MG63 (cell line): Measurements from ENCODE around the gene NME9. TPM values are rescaled to one million over a fixed set of nuclear protein-coding genes. Genes with fewer than 3 reads are reported as not detected.

ENCODE experiments used
- DNase-seq: peaks from one replicate; pipeline ENCODE4 v3.0.0-alpha.2; 2020
- H3K27me3 ChIP-seq: fragments of 250-450 bp; sonication (Bioruptor Pico); 2 replicates; pipeline ENCODE4 v1.5.1; 2020; ENCODE audit warnings: mild to moderate bottlenecking, moderate library complexity
- H3K36me3 ChIP-seq: fragments of 250-450 bp; sonication (Bioruptor Pico); 2 replicates; pipeline ENCODE4 v1.5.1; 2020; ENCODE audit warnings: mild to moderate bottlenecking, moderate library complexity
- H3K4me3 ChIP-seq: fragments of 250-450 bp; sonication (Bioruptor Pico); 2 replicates; pipeline ENCODE4 v1.5.1; 2020; ENCODE audit warnings: mild to moderate bottlenecking, moderate library complexity
- H3K9me3 ChIP-seq: fragments of 250-450 bp; sonication (Bioruptor Pico); 2 replicates; pipeline ENCODE4 v1.5.1; 2020; ENCODE audit warnings: mild to moderate bottlenecking, moderate library complexity
- total RNA-seq: library from RNA; depleted of rRNA; stranded (reverse); fragments of >200 nt; shearing (Covaris generic); gene quantifications from 2 replicates; pipeline ENCODE4 v1.2.3, GENCODE V29; 2014; ENCODE audit warnings: low replicate concordance

Gene NME9
- total RNA-seq, 1 experiment from 2014 or later: 3.1 TPM

- DNase-seq: no peak
- Histone ChIP-seq H3K27me3 (peaks cover 13% of the 10 kb centered on the region), H3K36me3 (no peaks in the 10 kb centered on the region), H3K4me3 (no peak overlapping the region), H3K9me3 (no peaks in the 10 kb centered on the region)
These were observed 3.7 kb downstream of the NME9 start for GRCh38 chr3:138325990-138326389.

GRCh38 chr3:138323971-138324370 is 5.7 kb downstream of the NME9 start:
- Histone ChIP-seq H3K27me3 (no peaks in the 10 kb centered on the region; the same call in 1 of the 2 replicates), H3K36me3 (no peaks in the 10 kb centered on the region), H3K4me3 (no peak overlapping the region), H3K9me3 (no peaks in the 10 kb centered on the region)
- peak; percentile 71 for DNase-seq

- no peak for DNase-seq
- no peaks in the 10 kb centered on the region for H3K27me3 ChIP-seq
These were observed 12.0 kb downstream of the NME9 start for GRCh38 chr3:138317687-138318086.

DNA sequence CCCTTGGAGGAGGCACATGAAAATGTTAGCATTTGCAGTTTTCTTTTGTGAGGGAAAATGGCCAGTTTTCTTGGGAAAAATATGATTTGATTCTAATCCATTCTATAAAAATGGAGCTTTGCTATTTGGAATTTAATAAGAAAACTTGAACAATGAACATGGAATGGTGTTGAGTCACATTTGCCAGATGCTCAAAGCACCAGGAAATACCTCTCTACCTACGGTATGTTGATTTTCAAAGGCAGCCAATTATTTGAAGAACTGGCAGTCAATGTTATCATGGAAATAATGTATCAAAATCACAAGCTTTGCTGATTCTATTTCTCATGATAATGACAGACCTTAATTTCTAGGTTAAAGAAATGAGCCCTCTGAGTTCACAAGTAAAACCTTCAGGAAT is 14.9 kb downstream of the NME9 start:
- H3K9me3 ChIP-seq: peaks cover 23% of the 10 kb centered on the region
- DNase-seq: no peak
- H3K4me3 ChIP-seq: no peak overlapping the region
- H3K27me3 ChIP-seq: peaks cover 12% of the 10 kb centered on the region
- H3K36me3 ChIP-seq: no peaks in the 10 kb centered on the region

More at GRCh38 chr3:138317687-138318086, 12.0 kb downstream of the NME9 start:
- no peak overlapping the region for H3K4me3 ChIP-seq
- H3K36me3 ChIP-seq: no peaks in the 10 kb centered on the region
- H3K9me3 ChIP-seq: no peaks in the 10 kb centered on the region

DNA sequence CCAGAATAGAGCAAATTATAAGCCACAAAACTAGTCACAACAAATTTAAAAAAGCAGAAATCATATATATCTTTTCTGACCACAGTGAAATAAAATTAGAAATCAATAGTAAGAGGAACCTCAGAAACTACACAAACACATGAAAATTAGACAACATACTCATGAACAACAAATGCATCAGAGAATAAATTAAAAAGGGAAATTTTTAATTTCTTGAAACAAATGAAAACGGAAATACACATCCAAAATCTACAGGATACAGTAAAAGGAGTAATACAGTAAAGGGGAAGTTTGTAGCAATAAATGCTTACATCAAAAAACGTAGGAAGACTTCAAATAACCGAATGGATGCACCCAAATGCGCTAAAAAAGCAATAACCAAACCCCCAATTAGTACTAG is 19.2 kb downstream of the NME9 start:
- H3K4me3 ChIP-seq: no peak overlapping the region
- H3K27me3 ChIP-seq: peaks cover 12% of the 10 kb centered on the region
- H3K36me3 ChIP-seq: no peaks in the 10 kb centered on the region
- H3K9me3 ChIP-seq: peaks cover 43% of the 10 kb centered on the region
- DNase-seq: no peak

- peaks cover 12% of the 10 kb centered on the region for H3K27me3 ChIP-seq
- peaks cover 43% of the 10 kb centered on the region for H3K9me3 ChIP-seq
- H3K4me3 ChIP-seq: no peak overlapping the region
- DNase-seq: no peak
- no peaks in the 10 kb centered on the region for H3K36me3 ChIP-seq
These were observed 20.9 kb downstream of the NME9 start for GRCh38 chr3:138308783-138309182.

- peaks cover 12% of the 10 kb centered on the region for H3K27me3 ChIP-seq
- H3K9me3 ChIP-seq: peaks cover 43% of the 10 kb centered on the region
- DNase-seq: no peak
- no peaks in the 10 kb centered on the region for H3K36me3 ChIP-seq
- H3K4me3 ChIP-seq: no peak overlapping the region
These were observed 21.8 kb downstream of the NME9 start for GRCh38 chr3:138307899-138308298.

- Histone ChIP-seq H3K27me3 (no peaks in the 10 kb centered on the region; the same call in 1 of the 2 replicates), H3K9me3 (peaks cover 14% of the 10 kb centered on the region), H3K36me3 (0 out of 2 replicates have a peak, but pooled peaks cover 5% of the 10 kb centered on the region), H3K4me3 (no peak overlapping the region)
- DNase-seq: no peak
These were observed 26.2 kb downstream of the NME9 start for GRCh38 chr3:138303474-138303873.

DNA sequence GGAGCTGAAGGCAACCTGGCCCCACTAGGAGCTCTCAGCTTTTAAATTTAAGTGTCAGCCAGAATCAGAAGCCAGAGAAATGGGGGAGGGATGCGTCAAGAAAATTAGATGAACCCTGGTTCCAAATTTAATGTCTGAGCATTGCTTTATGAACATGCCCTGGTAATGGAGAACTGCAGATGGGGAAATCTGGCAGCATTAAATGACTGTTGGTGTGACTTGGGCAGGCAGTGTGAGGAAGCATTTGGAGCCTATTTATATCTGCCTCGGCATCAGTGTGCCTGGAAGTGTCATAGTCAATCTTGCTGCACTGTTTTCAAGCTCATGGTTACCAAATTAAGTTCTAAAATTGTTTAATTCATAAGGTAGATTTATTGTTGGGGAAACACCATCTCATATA is 29.0 kb downstream of the NME9 start:
- Histone ChIP-seq H3K36me3 (peaks cover 18% of the 10 kb centered on the region), H3K27me3 (no peaks in the 10 kb centered on the region), H3K9me3 (no peaks in the 10 kb centered on the region), H3K4me3 (no peak overlapping the region)
- DNase-seq: no peak

GRCh38 chr3:138297876-138298275 is 31.8 kb downstream of the NME9 start:
- peaks cover 30% of the 10 kb centered on the region for H3K36me3 ChIP-seq
- H3K27me3 ChIP-seq: no peaks in the 10 kb centered on the region
- H3K4me3 ChIP-seq: no peak overlapping the region
- H3K9me3 ChIP-seq: no peaks in the 10 kb centered on the region
- no peak for DNase-seq

DNA sequence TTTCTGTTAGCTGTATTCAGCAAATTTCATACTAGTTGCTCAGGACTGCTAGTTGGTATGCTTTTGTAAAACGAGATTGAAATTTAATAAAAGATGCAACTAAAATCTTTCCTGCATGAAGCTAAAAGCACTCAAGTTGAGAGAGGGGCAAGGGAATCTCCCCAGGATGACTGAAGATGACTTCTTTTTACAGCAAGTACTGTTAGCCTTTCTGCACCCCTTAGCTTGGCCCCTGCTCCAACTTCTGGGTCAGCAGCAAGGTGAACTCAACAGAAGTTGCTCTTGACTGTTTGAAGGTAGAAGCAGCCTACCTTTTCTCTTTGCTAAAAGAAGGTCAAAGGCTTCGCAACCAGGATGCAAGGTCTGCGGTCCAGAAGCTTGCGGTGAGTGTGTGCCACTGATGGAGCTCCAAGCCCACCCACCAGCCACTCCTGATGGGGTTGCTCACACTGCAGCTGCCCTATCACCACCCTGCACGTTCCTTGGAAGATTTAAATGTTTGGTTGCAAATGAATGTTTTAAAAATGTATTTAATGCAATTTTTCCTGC is 32.5 kb downstream of the NME9 start:
- H3K4me3 ChIP-seq: no peak overlapping the region
- H3K27me3 ChIP-seq: no peaks in the 10 kb centered on the region
- H3K36me3 ChIP-seq: peaks cover 31% of the 10 kb centered on the region
- H3K9me3 ChIP-seq: no peaks in the 10 kb centered on the region
- DNase-seq: no peak

GRCh38 chr3:138296639-138297038 is 33.0 kb downstream of the NME9 start:
- peaks cover 36% of the 10 kb centered on the region for H3K36me3 ChIP-seq
- no peaks in the 10 kb centered on the region for H3K9me3 ChIP-seq
- no peak overlapping the region for H3K4me3 ChIP-seq
- no peak for DNase-seq
- no peaks in the 10 kb centered on the region for H3K27me3 ChIP-seq

DNA sequence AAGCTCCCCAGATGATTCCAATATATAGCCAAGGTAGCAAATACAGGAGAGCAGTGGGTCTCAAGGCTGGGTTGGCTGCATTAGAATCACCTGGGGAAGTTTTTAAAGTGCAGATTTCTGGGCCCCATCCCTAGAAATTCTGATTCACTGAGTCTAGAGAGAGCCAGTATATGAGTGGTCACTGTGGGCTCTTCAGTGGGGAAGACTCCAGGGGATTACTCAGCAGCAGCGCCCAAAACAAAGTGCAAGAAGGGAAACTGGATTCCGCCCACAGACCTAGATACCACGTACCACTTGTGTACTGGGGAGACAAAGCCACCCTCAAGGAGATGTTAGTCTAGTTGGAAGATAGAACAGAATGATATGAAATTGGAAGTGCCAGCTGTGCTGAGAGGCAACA is 40.0 kb downstream of the NME9 start:
- peaks cover 48% of the 10 kb centered on the region for H3K36me3 ChIP-seq
- no peaks in the 10 kb centered on the region for H3K27me3 ChIP-seq
- no peak for DNase-seq
- H3K9me3 ChIP-seq: no peaks in the 10 kb centered on the region
- H3K4me3 ChIP-seq: no peak overlapping the region

- H3K9me3 ChIP-seq: no peaks in the 10 kb centered on the region
- H3K36me3 ChIP-seq: peaks cover 48% of the 10 kb centered on the region
- DNase-seq: no peak
- no peaks in the 10 kb centered on the region for H3K27me3 ChIP-seq
- H3K4me3 ChIP-seq: no peak overlapping the region
These were observed 40.4 kb downstream of the NME9 start for GRCh38 chr3:138289260-138289659.

DNA sequence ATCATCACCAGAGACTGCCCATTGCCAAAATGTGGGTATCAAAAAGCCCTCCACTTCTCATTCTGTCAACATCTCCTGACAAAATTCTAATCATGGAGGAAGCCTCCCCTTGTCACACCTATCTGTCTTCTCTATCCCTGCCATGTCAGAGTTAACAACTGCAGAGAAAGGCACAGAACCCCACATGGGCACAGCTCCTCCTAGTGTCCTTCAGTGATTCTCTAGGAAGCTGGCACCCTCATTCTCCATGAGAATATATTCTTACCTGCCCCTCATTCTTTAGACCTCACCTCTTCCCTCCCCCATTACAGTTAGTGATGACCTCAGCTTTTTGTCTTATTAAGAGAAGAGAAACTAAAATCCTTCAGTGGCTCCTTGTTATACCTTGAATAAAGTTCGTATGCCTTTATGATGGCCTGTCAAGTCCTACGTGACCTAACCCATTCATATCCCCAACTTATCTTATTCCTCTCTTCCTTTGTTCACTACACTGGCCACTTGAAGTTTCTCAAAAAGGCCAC is 44.6 kb downstream of the NME9 start:
- H3K36me3 ChIP-seq: peaks cover 34% of the 10 kb centered on the region
- no peak overlapping the region for H3K4me3 ChIP-seq
- no peak for DNase-seq
- H3K9me3 ChIP-seq: no peaks in the 10 kb centered on the region
- H3K27me3 ChIP-seq: no peaks in the 10 kb centered on the region

DNA sequence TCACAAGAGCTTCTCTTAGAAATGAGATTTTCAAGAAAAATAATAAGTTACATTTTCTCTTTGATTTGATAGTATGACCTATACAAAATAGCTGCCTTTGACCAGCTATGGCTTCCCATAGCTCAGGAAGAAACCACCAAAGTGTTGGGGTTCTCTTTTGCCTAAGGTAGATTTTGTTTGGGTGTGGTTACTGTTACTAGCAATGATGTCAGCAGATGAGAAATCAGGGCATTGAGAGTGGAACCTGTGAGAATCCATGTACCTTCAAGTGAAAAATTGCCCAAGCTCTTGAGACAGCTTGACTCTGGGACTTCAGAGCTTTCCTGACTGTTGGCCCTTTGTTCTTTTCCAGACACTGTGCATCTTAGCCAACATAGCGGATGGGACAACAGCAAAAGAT is 45.6 kb downstream of the NME9 start:
- Histone ChIP-seq H3K9me3 (no peaks in the 10 kb centered on the region), H3K36me3 (peaks cover 24% of the 10 kb centered on the region), H3K4me3 (no peak overlapping the region), H3K27me3 (no peaks in the 10 kb centered on the region)
- DNase-seq: no peak

- peaks cover 21% of the 10 kb centered on the region for H3K36me3 ChIP-seq
- H3K4me3 ChIP-seq: no peak overlapping the region
- no peaks in the 10 kb centered on the region for H3K27me3 ChIP-seq
- H3K9me3 ChIP-seq: no peaks in the 10 kb centered on the region
- no peak for DNase-seq
These were observed 46.8 kb downstream of the NME9 start for GRCh38 chr3:138282836-138283235.

- Histone ChIP-seq H3K9me3 (no peaks in the 10 kb centered on the region), H3K36me3 (peaks cover 18% of the 10 kb centered on the region), H3K4me3 (no peak overlapping the region), H3K27me3 (no peaks in the 10 kb centered on the region)
- no peak for DNase-seq
These were observed 48.1 kb downstream of the NME9 start for GRCh38 chr3:138281561-138281960.
